Ovary (tissue), 9 donors: ENCODE data around the gene BBS12. TPM values are rescaled to one million over a fixed set of nuclear protein-coding genes. Genes with fewer than 3 reads are reported as not detected.

Experiments used
- DNase-seq, 5 donors: peaks; one replicate each; pipeline ENCODE4 v3.0.0-alpha.2; 2019 to 2020
- H3K27ac ChIP-seq, 2 donors: fragments of 200-600 bp; one replicate each; pipeline versions ENCODE4 v1.5.1 to v1.8.0; 2019 to 2022
- H3K27me3 ChIP-seq: fragments of 200-600 bp; one replicate; pipeline ENCODE4 v1.8.0; 2022
- H3K36me3 ChIP-seq: fragments of 200-600 bp; sonication (generic); one replicate; pipeline ENCODE4 v1.5.1; 2019
- H3K4me1 ChIP-seq: one replicate; pipeline ENCODE4 v1.8.1; 2013; ENCODE audit warnings: mild to moderate bottlenecking, moderate library complexity; ENCODE audit not compliant: insufficient read depth
- H3K4me3 ChIP-seq: fragments of 200-600 bp; sonication (generic); one replicate; pipeline ENCODE4 v1.5.1; 2017
- H3K9me3 ChIP-seq, 2 donors: fragments of 200-600 bp in 1 of 2; sonication (generic) in 1 of 2; one replicate each; pipeline versions ENCODE4 v1.5.1 to v1.8.1; 2013 to 2019; ENCODE audit warnings: mild to moderate bottlenecking in 1 of 2, moderate library complexity in 1 of 2
- EP300 ChIP-seq: sonication (generic); formaldehyde crosslinking; IDR thresholded peaks from one replicate; pipeline ENCODE4 v1.6.1; 2017; ENCODE audit warnings: antibody characterized with exemption
- POLR2A ChIP-seq: fragments of 450-650 bp; IDR thresholded peaks from one replicate; pipeline ENCODE4 v1.6.1; 2017; ENCODE audit warnings: antibody characterized with exemption, mild to moderate bottlenecking, moderate library complexity
- WGBS, 3 donors: extraction: QIAGEN DNeasy Blood & Tissue Kit in 1 of 3; methylation state at CpG; one replicate each; pipeline versions ENCODE4 v1.1.5 to v1.1.7; 2013 to 2017; 5-methylcytosine and 5-hydroxymethylcytosine counted together
- intact Hi-C, 4 donors: fragments of 100-400 bp; cut with DNase I; formaldehyde crosslinking; loops; one replicate each; pipeline versions ENCODE4 v1.11.0 to v1.15.1; 2022 to 2023
- polyA plus RNA-seq, 2 donors: library from polyadenylated mRNA; stranded (reverse); fragments of 200-250 nt in 1 of 2; fragments of 350-450 nt in 1 of 2; fragmentation: Illumina TruSeq in 1 of 2; extraction: RNeasy Lipid Tissue Mini Kit (QIAGEN cat#74804) in 1 of 2; gene quantifications; one replicate each; pipeline ENCODE4 v1.2.3, GENCODE V29; 2013 to 2014
- total RNA-seq, 7 donors: library from RNA; depleted of rRNA in 2 of 7; stranded (reverse); fragments of >200 nt in 2 of 7; fragmentation: NEBNext Ultra II Directional in 3 of 7; extraction: Animal tissue kit (Norgen Biotek cat#: 25700) in 3 of 7; gene quantifications; one replicate each; pipeline versions ENCODE4 v1.1.0 to v1.2.4, GENCODE V29; 2016 to 2023
- TF ChIP-seq, protein P1 (sequence below), 3 donors: fragments of 450-650 bp in 2 of 3; fragments of 200-600 bp in 1 of 3; IDR thresholded peaks; one replicate each; pipeline versions ENCODE4 v1.5.1 to v1.8.0; 2016 to 2022; ENCODE audit warnings: antibody characterized with exemption in 3 of 3, mild to moderate bottlenecking in 1 of 3
- donor health status: DM: no; HTN: no; CAD: no; lungs with moderate emphysema.
- donor health status: DM: no; HTN: no; CAD: no.
- donor health status: Bipolar disorder and iron deficiency.
- donor health status: DM: yes; HTN: yes; CAD: no.
- donor health status: DM: no; HTN: no; CAD: no.
- donor health status: DM: yes; HTN: yes; CAD: no.

The BBS12 gene
- total and polyA plus RNA-seq, 9 donors, result 2.6 to 6.8 (median 3.8) TPM

- no peaks in the 10 kb centered on the region for H3K9me3 ChIP-seq
- no peaks in the 10 kb centered on the region for H3K36me3 ChIP-seq
- no peaks in the 10 kb centered on the region for H3K27me3 ChIP-seq
- intact Hi-C loops, result no loop called here
- 37 to 48% (median 45%) methylated on average over 1 of the region's 1 CpG for WGBS, 3 donors
- DNase-seq, result no peak
- H3K4me3 ChIP-seq, result no peak overlapping the region
- TF ChIP-seq, protein P1, sequence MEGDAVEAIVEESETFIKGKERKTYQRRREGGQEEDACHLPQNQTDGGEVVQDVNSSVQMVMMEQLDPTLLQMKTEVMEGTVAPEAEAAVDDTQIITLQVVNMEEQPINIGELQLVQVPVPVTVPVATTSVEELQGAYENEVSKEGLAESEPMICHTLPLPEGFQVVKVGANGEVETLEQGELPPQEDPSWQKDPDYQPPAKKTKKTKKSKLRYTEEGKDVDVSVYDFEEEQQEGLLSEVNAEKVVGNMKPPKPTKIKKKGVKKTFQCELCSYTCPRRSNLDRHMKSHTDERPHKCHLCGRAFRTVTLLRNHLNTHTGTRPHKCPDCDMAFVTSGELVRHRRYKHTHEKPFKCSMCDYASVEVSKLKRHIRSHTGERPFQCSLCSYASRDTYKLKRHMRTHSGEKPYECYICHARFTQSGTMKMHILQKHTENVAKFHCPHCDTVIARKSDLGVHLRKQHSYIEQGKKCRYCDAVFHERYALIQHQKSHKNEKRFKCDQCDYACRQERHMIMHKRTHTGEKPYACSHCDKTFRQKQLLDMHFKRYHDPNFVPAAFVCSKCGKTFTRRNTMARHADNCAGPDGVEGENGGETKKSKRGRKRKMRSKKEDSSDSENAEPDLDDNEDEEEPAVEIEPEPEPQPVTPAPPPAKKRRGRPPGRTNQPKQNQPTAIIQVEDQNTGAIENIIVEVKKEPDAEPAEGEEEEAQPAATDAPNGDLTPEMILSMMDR (IDR thresholded peaks at IDR 0.05), result no peak
- TF ChIP-seq POLR2A (no peak), EP300 (no peak)
- H3K27ac ChIP-seq, result no peak overlapping the region
- no peaks in the 10 kb centered on the region for H3K4me1 ChIP-seq
Measured at GRCh38 chr4:122771724-122772123, 39.2 kb downstream of the BBS12 start.

GRCh38 chr4:122772311-122772710, 39.8 kb downstream of the BBS12 start:
- 86 to 87% (median 86%) methylated on average over 6 of the region's 6 CpGs for WGBS, 3 donors
- H3K9me3 ChIP-seq, result no peaks in the 10 kb centered on the region
- no peaks in the 10 kb centered on the region for H3K4me1 ChIP-seq
- no peak for TF ChIP-seq EP300
- TF ChIP-seq POLR2A, result no peak
- TF ChIP-seq, protein P1 (IDR thresholded peaks at IDR 0.05), result no peak
- H3K27me3 ChIP-seq, result no peaks in the 10 kb centered on the region
- no peak overlapping the region for H3K27ac ChIP-seq
- no peak for DNase-seq
- H3K4me3 ChIP-seq, result no peak overlapping the region
- no peaks in the 10 kb centered on the region for H3K36me3 ChIP-seq
- intact Hi-C loops, result no loop called here

- DNase-seq, result no peak
- no peaks in the 10 kb centered on the region for H3K4me1 ChIP-seq
- TF ChIP-seq, protein P1 (IDR thresholded peaks at IDR 0.05), result no peak
- TF ChIP-seq POLR2A (no peak), EP300 (no peak)
- no peaks in the 10 kb centered on the region for H3K9me3 ChIP-seq
- H3K36me3 ChIP-seq, result no peaks in the 10 kb centered on the region
- no peak overlapping the region for H3K4me3 ChIP-seq
- H3K27me3 ChIP-seq, result no peaks in the 10 kb centered on the region
- H3K27ac ChIP-seq, result no peak overlapping the region
- intact Hi-C loops, result no loop called here
Measured at GRCh38 chr4:122772986-122773385, 40.5 kb downstream of the BBS12 start.

DNA sequence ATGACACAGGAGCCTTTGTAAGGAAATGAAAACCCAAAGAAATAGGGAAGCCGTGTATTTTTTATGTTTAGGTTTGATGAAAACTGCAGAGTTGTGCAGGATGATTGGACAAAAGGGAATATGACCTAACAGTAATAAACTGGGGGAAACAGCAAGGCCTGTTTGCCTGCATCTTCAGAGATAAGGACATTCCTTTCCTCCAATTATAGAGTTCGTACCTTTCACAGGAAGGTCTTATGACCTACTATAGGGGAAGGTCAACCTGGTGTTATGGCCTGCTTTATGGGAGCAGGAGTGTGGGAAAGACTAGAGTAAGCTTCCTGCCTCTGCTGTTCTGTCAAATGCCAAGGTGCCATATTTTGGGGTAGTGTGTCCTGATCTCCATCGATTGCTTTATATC, 42.5 kb downstream of the BBS12 start:
- TF ChIP-seq, protein P1 (IDR thresholded peaks at IDR 0.05), result no peak
- TF ChIP-seq POLR2A, result no peak
- TF ChIP-seq EP300, result no peak
- no peaks in the 10 kb centered on the region for H3K27me3 ChIP-seq
- no peak for DNase-seq
- H3K36me3 ChIP-seq, result no peaks in the 10 kb centered on the region
- no peaks in the 10 kb centered on the region for H3K9me3 ChIP-seq
- no peaks in the 10 kb centered on the region for H3K4me1 ChIP-seq
- WGBS, 3 donors, result 80 to 82% (median 80%) methylated on average over 3 of the region's 3 CpGs
- H3K4me3 ChIP-seq, result no peak overlapping the region
- intact Hi-C loops, result no loop called here
- no peak overlapping the region for H3K27ac ChIP-seq
